OCI-M1 (cell line): ENCODE results near the gene SNX10.

Experiments used
- DNase-seq: peaks from one replicate; lab custom pipeline; 2025; lab: John Stamatoyannopoulos, UW

SNX10 gene

GRCh38 chr7:26337232-26337865 lies 45.7 kb downstream of the SNX10 start:
- no peak for DNase-seq

DNA sequence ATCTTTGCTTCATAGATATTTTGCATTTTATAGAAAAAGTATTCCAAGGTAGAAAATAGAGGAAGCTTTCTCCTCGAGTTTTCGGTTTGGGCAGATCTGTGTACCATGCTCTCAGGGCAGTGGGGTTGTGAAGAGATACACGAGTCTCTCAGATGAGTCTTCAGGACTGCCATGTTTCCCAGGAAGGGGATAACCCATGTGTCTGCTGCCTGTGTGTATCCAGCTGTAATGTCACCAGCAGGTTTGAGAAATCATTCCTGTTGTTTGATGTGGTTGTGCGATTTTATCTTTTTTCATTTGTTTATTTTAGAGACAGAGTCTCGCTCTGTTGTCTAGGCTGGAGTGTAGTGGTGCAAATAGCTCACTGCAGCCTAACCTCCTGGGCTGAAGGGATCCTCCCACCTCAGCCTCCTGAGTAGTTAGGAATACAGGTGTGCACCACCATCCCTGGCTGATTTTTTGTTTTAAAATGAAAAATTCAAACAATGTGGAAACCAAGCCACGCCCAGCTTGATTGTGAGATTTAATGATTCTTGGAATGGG lies 48.9 kb downstream of the SNX10 start:
- DNase-seq: no peak

GRCh38 chr7:26343320-26343832 lies 51.7 kb downstream of the SNX10 start:
- no peak for DNase-seq

- no peak for DNase-seq
These were observed 52.2 kb downstream of the SNX10 start for GRCh38 chr7:26343837-26344236.

DNA sequence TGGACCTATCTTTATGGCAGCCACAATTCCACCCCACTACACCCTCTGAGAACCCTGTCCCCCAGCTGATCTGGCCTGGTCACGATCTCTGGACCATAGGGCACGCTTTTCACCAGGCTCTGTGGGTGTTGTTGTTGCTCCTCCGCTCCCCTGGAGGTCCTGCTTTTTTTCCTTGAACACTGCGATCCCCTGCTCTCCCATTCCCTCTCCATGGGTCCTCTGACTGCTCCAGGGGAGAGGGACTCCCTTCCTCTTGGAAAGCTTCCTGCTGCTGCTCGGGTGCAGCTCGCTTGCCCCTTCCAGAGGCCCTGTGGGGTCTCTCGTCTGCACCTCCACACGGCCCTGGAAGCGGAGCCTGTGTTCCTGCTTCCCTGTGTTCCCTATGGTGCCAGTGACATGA lies 53.5 kb downstream of the SNX10 start:
- no peak for DNase-seq

DNA sequence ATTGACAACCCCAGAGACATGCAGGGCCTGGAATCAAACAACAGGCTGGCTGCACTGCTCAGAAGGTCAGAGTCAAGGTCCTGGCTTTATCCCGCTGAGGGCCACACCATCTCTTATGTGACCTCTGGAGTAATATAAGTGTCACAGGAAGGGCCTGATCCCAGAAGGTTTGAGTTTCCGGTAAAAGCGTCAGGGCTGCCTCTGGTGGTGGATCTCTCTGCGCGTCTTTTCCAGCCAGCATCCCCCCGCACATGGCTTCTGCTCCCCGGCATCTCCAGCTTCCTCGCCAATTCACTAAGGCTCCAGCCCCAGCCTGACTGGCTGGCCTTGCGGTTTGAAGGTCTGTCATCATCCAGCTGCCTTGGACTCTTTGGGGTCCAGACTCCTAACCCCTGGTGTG lies 54.2 kb downstream of the SNX10 start:
- no peak for DNase-seq

DNA sequence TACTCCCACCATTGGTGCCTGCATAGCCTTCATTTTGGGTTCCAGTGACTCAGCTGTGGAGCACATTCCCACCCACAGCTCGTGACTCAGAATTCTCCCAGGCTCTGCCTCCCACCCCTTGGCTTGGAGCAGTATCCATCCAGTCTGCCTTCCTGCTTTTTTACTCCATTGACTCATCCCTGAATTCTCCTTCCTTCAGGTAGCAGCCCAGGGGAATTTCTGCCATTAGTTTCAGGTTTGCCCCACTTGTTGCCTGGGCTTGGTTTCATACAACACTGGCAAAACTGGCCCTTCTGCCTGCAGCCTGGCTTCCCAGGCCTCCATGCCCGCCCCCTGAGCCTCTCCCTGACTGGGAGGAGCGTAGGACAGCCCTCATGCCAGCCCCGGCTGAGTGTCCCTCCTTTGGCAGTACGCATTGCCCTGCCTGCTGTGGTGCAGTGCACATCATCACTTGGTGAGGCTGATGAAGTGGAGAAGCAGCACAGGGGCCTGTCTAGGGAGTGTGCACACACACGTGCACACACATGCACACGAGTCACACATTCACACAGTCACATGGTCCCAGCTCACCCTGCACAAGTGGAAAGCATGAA lies 55.0 kb downstream of the SNX10 start:
- DNase-seq: no peak

- DNase-seq: no peak
These were observed 56.7 kb downstream of the SNX10 start for GRCh38 chr7:26348234-26348851.

DNA sequence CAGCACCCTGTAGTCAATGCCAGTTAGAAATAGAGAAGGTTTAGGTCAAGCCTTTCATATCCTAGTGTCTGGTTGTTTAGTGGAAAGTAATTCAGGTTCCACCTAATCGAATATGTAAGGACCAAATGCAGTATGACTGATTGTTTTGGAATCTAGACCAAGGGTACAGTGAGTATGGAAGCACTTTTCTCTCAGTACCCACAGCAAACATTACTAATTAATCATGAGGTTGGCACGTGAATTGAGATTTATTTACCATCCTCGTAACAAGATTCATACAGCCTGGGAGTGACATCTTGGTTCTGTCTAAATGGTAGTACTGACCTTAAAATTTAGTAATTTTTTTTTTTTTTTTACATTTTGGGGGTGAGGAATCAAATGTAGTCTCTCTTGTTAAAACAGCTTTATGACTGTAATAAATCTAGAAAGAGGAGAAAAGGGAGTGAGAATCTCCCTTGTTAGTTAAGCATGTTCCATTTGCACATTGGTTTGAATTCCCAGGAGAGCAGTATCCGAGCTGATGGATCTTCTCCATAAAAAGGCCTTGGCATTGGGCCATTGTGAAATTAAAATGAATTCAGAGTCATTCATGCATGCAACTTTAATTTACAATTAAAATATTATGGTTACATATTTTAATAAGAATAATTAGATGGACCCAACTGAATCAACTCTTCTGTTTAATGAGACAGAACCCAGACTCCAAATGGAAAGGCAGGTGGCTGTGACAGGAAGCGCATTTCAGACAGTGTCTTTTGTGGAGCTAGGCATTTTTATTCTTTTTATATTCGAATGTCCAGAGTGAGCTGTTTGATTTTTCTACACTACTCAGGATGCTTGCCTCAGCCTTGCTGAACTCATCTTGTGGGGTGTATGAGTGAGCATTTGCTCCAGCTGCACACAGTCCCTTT lies 57.6 kb downstream of the SNX10 start:
- no peak for DNase-seq

- DNase-seq: no peak
These were observed 59.5 kb downstream of the SNX10 start for GRCh38 chr7:26351171-26351570.

GRCh38 chr7:26356229-26356628 lies 64.6 kb downstream of the SNX10 start:
- no peak for DNase-seq

DNA sequence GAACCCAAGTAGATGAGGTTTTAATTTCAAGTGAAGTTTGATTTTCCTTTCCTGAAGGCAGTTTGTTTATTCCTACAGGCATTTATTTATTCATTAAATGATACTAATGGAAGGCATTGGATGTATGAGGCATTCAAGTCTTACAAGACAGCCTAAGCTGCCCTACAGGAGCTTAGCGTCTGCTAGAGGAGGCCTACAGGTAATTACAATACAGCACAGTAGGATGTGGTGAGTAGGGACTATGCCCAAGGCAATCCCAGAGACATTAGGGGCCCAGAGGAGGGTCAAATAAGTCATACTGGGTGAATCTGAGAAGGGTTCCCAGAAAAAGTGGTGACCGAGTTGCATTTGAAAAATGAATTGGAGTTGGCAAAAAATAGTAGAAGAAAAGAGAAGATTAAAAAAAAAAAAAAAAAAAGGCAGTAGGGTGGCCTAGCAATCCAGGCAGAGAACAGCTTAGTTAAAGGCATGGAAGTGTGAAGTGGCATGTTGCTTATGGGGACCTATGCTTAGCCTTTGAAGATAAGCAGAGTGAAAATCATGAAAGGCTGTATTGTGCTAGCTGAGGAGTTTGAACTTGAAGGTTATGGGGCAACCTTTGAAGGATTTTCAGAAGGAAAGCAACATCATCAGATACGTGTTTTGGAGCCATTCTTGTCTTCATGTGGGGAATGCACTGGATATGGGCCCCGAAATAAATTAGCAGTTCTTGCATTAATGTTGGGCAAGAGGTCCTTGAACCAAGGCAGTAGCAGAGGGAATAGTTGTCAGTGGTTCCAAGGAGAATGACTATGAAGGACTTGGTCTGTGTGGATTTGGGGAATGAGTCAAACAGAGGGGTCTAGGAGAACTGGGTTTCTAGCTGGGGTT lies 65.5 kb downstream of the SNX10 start:
- DNase-seq: no peak

DNA sequence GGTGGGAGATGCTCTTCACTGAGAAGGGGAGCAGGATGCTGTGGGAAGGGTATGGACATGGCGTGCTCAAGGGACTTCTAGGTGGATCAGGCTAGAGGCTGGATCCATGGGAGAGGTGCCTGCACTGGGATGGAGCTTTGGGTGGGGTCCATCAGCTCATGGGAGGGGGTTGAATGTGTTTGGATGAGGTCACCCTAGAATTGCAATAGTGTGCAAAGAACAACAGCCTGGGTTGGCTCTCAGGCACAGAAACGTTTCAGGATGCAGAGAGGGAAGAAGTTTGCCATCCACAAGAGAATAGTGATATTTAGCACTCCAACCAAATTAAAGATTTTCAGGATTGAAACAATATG lies 66.1 kb downstream of the SNX10 start:
- no peak for DNase-seq

GRCh38 chr7:26360650-26361049 lies 69.0 kb downstream of the SNX10 start:
- no peak for DNase-seq

DNA sequence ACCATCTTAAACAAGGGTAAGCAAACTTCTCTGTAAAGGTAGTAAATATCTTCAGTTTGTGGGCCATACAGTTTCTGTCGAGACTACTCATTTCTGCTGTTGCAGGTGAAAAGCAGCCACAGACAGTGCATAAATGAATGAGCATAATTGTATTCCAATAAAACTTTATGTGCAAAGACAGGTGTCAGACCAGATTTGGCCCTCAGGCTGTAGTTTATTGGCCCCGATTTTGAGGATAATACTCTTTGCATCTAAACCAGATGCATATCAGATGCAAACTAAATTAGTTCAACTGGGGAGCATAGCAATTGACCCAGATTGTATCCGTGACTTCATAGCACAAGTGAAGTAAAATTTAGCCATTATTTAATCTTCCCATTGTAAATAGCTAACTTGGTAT lies 70.0 kb downstream of the SNX10 start:
- DNase-seq: no peak

DNA sequence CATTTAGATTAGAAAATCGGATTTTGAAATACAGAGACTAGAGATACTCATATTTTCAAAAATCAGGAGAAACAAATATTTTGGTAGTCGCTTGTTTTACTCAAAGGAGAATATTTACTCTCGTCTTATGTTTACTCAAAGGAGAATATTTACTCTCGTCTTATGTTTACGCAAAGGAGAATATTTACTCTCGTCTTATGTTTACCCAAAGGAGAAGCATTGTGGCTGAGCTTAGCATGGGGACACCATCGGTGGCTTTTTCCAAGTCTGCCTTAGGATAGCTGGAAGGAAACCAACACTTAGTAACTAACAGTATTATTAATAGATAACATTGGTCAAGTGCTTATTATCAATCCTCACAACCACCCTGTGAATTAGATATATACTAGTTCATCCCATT lies 71.8 kb downstream of the SNX10 start:
- DNase-seq: no peak

DNA sequence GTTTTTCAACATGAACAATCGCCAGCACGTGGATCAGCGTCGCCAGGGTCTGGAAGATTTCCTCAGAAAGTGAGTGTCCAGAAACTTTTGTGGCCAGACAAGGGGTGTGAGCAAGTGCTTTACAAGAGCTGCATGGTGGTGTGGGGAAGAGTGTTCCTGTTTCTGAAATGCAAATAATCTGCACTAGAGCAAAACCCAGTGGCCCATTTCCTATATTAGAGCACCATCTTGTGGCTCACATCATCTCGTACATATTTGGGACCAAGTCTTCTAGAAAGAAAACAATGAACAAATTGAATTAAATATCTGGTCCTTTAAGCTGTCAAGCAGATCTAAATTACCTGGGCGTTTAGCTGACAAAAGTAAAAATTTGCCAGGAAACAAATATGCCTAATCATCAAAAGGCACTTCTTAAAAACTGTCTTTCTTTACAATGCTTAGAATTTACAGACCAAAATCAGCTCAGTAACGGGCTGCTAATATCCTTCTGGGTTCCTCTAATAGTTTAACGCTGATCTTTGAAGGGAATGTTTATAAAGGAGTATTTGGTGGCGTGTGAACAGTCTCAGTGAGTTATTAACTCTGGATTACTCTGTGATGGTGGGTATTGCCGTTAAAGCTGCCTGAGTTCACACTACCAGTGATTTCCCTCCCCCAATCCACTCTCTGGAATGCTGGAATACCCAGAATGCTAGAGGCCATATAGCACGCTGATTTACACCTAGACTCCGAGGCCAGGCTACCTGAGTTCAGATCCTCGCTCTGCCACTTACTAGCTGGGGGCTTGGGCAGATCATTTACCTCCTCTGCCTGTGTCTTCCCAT lies 73.6 kb downstream of the SNX10 start:
- peak; percentile 81 for DNase-seq

DNA sequence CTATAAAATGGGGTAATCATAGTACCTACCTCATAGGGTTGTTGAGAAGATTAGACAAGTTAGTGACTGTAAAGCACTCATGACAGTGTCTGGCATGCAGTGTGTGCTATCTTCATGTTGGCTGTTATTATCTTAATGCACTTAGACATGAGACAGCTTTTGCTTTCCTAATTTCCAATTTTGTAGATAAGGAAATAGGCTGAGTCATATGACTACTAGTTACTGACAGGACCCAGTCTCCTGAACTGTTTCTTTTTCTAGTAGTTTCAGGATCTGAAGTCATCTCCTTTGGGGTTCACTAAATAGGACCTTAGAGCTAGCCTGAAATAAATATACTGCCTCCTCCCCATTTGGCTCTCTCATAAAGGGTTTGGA lies 74.2 kb downstream of the SNX10 start:
- DNase-seq: no peak

DNA sequence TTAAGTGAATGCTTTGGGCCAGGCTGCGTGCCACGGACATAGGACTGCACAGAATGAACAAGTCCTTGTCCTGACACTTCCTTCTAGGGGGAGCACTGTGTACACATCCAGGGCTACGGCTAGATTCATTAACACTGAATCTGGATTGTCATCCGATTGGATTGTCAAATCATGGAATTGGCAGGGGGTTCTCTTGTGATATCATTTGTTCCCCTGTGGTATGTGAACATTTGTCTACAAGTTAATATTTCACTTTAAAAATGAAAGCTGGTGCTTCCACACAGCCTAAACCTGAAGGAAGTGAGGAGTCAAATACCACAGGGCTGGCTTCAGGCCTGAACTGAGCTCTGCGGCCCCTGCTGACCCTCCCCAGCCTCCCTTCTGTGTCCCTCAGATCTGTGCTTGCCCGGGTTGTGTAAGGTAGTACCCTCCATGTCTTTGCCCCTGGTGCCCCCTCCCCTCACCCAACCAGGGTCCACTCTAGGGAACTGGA lies 75.6 kb downstream of the SNX10 start:
- no peak for DNase-seq

DNA sequence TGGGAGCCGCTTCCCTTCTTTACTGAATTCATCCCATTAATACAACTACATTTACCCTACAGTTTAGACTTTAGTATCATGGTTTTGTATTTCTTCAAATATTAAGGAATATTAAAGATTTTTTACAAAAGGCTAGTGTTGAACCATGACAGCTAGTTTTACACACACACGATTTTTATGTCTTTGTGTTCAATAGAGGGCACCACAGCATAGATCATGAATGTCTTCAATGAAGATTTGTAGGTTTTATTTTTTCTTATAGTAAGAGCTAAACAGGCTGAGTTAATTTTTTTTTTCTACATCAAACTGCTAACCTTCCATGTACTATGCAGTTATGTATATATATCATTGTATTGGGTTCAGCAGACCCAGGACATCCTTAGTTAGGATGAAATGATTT lies 76.9 kb downstream of the SNX10 start:
- DNase-seq: peak; percentile 14
